AG10803 (cell line): ENCODE data around the gene PRKN.
"Not testable (repeated sequence)": the region's sequence is repeated elsewhere in the genome, so short reads cannot be mapped to it uniquely, and the experiment has no call there.

Source experiments
- DNase-seq: peaks from one replicate; pipeline ENCODE4 v3.0.0; 2010; ENCODE audit warnings: low read depth
- H3K4me3 ChIP-seq: 2 replicates; pipeline ENCODE4 v1.5.1; 2011; ENCODE audit warnings: mild to moderate bottlenecking, low read length, control low read depth
- CTCF ChIP-seq: conservative IDR thresholded peaks from 2 replicates; pipeline ENCODE4 v1.5.1; 2011; ENCODE audit warnings: mild to moderate bottlenecking, low read length, control low read depth, inconsistent platforms

The PRKN gene

DNA sequence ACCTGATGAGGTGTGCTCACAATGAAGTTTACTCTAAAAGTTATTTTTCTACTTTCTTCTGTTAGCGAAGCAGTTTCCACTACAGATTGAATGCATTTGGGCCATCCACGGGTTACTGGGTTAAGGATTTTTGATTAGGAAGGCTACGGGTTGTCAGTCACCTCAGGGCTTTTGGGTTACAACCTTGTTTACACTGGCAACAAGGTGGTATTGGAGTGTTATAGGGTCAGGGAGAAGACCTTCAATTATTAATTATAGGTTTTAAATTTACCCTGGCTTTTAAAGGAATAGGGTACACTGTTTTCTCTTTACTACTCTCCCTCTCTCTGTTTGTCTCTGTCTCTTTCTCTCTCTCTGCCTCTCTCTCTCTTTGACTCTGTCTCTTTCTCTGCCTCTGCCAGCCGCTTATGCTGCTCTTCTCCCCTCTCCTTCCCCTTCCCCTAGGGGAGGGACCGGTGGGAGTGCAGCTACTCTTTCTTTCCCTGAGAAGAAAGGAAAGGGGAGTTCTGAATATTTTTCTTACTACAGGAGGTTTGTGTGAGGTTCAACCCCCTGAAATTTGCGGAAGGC, 1413.5 kb downstream of the PRKN start:
- TF ChIP-seq CTCF, result no peak
- H3K4me3 ChIP-seq, result no peak overlapping the region
- DNase-seq, result no peak

GRCh38 chr6:161313475-161313874, 1414.1 kb downstream of the PRKN start:
- DNase-seq, H3K4me3 ChIP-seq: not testable (repeated sequence)

GRCh38 chr6:161309774-161310173, 1417.8 kb downstream of the PRKN start:
- not testable (repeated sequence) for H3K4me3 ChIP-seq, DNase-seq

- TF ChIP-seq CTCF, result no peak
- H3K4me3 ChIP-seq, result no peak overlapping the region
- no peak for DNase-seq
Measured at GRCh38 chr6:161308075-161308655, 1419.4 kb downstream of the PRKN start.

DNA sequence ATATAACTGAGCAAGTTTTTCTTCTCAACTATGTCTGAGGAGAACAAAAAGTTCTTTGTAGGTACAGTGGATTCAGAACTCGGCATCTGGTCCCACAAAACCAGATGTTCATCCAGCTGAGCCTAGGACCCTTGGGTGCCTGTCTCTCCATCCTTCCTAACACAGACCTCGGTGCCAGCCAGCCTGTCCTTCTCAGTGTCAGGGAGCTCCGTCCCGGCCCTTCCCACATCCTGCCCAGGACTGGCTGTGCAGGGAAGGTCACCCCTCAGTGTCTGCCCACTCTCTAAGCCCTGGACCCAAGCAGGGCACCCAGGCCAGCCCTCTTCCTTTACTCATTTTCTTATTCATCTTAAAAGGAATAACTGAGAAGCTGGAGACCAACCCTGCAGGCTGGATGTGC, 1421.7 kb downstream of the PRKN start:
- no peak for TF ChIP-seq CTCF
- no peak for DNase-seq
- H3K4me3 ChIP-seq, result no peak overlapping the region

GRCh38 chr6:161303628-161304340, 1423.8 kb downstream of the PRKN start:
- H3K4me3 ChIP-seq, result no peak overlapping the region
- TF ChIP-seq CTCF, result no peak
- peak; percentile 14 for DNase-seq

DNA sequence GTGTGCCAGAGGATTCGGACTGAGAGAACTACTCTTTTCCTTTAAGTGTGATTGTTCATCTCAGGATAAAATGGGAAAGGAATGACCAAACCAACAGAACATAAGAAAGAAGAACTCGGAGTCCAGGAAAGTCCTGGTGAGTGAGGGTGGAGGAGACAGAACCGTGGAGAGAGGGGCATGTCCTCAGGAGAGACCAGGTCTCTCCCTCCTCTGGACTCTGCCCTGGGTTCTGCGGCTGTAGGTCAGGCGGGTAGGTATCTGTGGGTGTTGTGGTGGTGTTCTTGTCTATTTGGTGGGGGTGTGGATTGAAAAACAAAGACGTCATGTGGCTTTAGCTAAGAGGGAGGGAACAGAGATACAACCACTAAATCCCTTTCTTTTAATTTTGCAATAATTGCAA, 1424.6 kb downstream of the PRKN start:
- no peak for TF ChIP-seq CTCF
- DNase-seq, result no peak
- no peak overlapping the region for H3K4me3 ChIP-seq

- DNase-seq, result peak; percentile 87
Measured at GRCh38 chr6:161301338-161301737, 1426.2 kb downstream of the PRKN start.

More at GRCh38 chr6:161301338-161301737, 1426.2 kb downstream of the PRKN start:
- no peak; the same call in 1 of the 2 replicates for TF ChIP-seq CTCF
- H3K4me3 ChIP-seq, result no peak overlapping the region
